HL-60/S4 (cell line): ENCODE data around the gene P2RX6.
"Not testable (repeated sequence)": the region's sequence is repeated elsewhere in the genome, so short reads cannot be mapped to it uniquely, and the experiment has no call there.

Source experiments
- in situ Hi-C: fragments of 300-500 bp; cut with MboI; formaldehyde crosslinking; loops from 2 replicates; pipeline ENCODE4 v1.14.3; 2022; ENCODE audit warnings: low sequenced_read_pairs

The P2RX6 gene

GRCh38 chr22:21051145-21051830 lies 36.3 kb downstream of the P2RX6 start:
- in situ Hi-C loops = no loop called here

GRCh38 chr22:21051831-21052400 lies 37.0 kb downstream of the P2RX6 start:
- in situ Hi-C loops = no loop called here

GRCh38 chr22:21052715-21053459 lies 37.9 kb downstream of the P2RX6 start:
- in situ Hi-C loops = no loop called here

DNA sequence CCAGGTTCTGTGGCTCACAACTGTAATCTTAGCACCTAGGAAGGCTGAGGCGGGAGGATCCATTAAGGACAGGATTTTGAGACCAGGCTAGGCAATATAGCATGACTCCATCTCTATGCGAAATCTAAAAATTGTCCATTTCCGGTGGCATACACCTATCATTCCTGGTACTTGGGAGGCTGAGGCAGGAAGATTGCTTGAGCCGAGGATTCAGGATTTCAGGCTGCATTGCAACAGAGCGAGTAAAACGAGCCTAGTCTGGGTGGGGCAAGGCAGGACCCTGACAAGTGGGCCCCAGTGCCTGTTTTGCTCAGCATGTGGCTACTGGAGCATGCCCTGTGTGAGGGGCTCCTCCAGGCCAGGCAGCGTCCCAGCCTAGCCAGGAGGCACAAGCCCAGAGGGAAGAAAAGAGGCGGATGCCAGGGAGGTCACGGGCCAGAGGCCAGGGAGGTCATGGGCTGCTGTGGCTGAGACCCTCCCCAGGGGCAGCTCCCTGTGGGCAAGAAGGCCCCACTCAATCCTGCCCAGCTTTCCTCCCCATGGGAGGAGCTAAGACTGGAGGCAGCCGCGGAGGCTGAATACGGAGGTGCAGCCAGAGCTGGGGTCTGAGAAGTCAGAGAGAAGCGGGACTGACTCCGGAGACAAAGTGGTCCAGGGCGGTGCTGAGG lies 39.2 kb downstream of the P2RX6 start:
- in situ Hi-C loops = no loop called here

- in situ Hi-C loops = no loop called here
These were observed 40.0 kb downstream of the P2RX6 start for GRCh38 chr22:21054714-21055563.

DNA sequence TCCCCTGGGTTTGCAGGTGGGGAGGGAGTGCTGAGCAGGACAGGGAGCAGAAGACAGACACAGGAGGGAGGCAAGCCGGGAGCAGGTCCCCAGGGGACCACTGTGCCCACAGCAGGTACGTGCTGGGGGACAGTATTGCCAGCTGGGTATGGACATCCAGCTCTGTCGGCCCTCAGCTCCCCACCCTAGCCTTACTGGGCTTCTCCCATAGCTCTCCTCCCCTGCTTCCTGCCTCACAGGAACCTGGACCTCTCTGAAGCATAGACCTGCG lies 40.5 kb downstream of the P2RX6 start:
- in situ Hi-C loops = no loop called here

- in situ Hi-C loops = no loop called here
These were observed 40.9 kb downstream of the P2RX6 start for GRCh38 chr22:21055880-21056319.

DNA sequence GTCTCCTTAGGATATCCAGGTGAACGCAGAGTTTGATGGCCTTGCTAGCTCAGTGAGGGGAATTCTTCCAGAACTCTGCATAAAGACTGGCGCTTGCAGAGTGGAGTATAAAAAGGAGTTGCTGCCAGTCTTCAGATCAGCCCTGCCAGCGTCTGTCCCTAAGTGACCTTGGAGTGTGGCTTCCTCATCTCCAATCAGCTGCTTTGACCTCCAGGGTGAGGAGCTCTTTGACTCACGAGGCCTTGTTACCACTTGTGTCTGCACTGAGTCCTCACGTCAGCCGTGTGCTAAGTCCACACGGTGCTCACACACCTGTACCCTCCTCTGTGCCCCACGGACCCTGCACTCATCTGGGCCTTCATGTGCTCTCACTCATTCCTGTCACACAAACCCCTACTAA lies 45.4 kb downstream of the P2RX6 start:
- in situ Hi-C loops = not testable (repeated sequence)

GRCh38 chr22:21061660-21062321 lies 46.8 kb downstream of the P2RX6 start:
- in situ Hi-C loops = not testable (repeated sequence)

GRCh38 chr22:21064425-21064824 lies 49.5 kb downstream of the P2RX6 start:
- in situ Hi-C loops = not testable (repeated sequence)

- in situ Hi-C loops = no loop called here
These were observed 50.2 kb downstream of the P2RX6 start for GRCh38 chr22:21064917-21065864.

DNA sequence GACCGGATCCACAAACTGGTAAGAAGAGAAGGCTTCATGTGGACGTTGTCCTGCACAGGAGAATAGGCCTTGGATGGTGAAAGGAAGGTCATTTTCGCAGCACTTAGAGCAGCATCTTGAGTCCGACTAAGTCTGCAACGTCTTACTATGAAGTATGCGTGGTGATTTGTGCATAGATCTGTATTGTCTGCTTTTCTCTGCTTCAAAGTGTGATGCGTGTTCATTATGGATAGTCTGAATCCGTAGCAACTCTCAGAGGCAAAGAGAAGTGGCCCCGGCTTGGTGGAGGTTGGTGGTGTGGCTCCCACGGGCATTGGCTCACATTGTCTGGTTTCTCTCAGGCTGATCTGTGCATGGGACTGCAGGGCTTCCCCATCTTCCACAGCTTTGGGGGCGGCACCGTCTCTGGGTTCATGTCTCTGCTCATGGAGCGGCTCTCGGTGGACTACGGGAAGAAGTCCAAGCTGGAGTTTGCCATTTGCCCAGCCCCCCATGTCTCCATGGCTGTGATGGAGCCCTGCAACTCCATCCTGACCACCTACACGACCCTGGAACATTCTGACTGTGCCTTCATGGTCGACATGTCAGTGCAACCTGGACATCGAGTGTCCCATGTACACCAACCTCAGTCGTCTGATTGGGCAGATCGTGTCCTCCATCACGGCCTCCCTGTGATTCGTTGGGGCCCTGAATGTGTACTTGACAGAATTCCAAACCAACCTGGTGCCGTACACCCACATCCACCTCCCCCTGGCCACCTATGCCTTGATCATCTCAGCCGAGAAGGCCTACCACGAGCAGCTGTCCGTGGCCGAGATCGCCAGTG lies 52.3 kb downstream of the P2RX6 start:
- in situ Hi-C loops = no loop called here

DNA sequence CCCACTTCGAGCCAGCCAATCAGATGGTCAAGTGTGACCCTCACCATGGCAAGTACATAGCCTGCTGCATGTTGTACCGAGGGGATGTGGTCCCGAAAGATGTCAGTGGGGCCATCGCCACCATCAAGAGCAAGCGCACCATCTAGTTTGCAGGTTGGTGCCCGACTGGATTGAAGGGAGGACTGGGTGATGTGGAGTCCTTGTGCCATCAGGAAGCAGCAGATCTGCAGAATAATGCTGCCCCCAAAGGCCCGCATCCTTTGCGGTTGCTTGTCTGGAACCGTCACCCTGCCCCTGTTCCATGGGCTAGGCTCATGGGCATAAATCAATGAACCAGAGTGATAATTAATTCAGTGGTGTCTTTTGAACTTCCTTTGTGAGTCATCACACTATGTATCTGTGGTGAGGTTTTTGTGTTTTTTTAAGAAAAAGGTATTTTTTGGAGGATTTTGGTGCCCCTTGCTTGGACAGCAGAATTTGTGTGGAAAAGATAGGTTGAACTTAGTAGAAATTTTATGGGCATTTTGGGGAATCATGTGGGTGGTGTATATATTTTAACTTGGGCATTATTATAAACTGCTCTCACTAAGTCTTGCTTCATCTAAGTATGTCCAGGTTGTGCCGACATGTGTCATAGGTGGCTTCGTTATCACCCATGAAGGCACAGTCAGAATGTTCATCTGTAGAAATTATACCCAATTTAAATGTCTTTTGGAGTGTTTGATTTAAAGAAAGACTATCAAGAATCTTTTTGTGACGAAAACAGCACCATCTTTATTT lies 53.1 kb downstream of the P2RX6 start:
- in situ Hi-C loops = no loop called here

DNA sequence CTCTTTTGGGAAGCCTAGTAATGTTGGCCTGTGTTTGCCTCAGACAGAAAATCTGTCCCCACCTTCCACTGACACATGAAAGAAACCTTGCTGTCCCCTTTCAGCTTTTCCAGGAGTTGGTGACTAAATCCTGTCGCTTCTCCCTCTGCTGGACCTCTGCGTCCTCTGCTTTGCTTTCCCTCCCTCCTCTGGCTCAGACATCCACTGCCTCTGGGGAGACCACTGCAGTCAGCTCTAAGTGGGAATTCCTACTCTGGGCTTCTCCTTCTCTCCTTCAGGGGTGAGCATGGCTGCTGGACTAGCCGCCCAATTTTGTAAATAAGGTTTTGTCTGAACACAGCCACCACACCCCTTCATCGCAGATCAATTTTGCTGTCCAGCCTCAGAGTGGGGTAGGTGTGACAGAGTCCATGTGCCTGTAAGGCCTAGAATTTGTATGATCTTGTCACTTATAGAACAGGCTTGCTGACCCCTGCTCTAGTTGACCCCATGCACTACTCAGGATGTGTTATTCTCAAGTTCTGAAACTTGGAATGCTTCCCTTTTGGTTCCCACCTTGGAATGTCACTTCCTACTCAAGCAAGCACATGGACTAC lies 53.8 kb downstream of the P2RX6 start:
- in situ Hi-C loops = no loop called here

GRCh38 chr22:21069375-21069774 lies 54.4 kb downstream of the P2RX6 start:
- in situ Hi-C loops = no loop called here

- in situ Hi-C loops = no loop called here
These were observed 56.0 kb downstream of the P2RX6 start for GRCh38 chr22:21070690-21071615.
